T-helper 22 cell (primary cell): ENCODE measurements around the gene TEAD1.

Source experiments
- DNase-seq: peaks from one replicate; pipeline ENCODE4 v3.0.0-alpha.2; 2020; ENCODE audit warnings: low read depth

Gene TEAD1

DNA sequence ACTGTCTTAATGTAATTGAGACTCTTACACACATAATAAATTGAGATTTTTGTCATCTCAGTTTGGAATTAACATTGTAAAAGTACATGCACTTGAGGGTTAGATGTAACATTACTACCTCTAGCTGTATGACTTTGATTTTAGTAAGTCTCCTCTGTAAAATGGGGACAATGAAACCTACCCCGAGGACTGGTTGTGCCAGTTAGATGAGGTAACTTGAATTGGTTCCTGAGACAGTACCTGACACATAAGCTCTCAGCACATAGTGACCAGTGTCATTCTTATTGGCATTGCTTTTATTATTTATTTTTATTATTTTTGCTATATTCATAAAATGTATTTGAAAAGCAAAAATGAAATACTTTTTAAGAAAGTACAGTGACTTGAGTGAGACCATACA, 114.8 kb downstream of the TEAD1 start:
- no peak for DNase-seq

DNA sequence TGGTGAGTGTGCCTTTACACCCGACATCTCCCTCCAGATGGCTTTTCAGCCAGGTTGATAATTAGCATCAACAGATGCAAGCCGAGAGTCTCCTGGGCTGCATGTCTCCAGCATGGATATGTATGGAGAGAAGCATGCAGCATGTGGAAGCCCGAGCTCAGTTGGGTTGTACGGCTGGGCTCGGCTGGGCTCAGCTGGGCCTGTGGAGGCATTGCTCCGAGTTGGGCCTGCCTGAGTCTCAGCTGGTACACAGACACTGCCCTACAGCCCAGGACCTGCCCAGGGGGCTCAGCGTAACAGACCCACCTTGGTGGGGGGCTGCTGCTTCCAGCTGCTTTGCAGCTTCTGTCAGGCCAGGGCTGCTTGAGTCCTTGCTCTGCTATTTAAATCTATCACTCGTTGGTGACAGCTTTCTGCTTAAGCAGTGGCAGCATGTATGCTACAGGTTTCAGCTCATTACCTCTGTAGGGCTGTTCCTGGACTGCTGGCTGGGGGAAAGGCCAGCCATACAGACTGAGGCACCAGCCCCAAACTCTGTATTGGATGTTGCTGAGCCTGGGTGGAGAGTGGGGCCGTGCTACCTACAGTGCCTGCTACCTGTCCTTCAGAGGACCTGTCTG, 115.5 kb downstream of the TEAD1 start:
- DNase-seq, result no peak

DNA sequence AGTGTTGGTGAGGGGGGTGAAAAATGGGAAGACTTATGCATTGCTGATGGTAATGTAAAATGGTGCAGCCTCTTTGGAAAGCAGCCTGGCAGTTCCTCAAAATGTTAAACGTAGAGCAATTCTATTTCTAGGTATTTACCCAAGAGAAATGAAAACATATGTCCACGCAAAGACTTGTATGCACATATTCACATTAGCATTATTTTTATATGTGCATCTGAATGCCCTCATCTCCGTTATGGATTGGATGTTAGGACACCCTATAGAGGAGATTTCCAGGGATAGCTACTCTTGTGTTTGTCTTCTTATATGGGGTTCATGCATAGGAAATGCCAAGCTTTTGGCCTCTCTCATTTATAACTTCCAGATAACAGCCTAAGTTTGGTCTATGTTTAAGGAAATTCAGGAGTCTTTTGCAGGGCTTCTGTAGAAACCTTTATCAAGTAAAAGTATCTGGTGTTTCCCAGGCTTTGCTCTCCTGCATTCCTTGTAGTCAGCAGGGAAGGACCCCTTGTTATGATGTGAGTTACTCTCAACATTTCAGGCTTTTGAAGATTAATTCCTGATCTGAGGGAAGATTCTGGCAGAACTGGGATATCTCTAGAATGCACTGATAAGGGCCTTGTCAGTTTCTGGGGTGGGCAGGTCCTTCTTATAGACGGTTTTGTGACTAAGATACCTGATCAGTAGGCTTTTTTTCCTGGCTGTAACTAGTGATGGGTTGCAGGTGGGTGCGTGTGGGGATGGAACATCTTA, 116.8 kb downstream of the TEAD1 start:
- DNase-seq, result no peak

DNA sequence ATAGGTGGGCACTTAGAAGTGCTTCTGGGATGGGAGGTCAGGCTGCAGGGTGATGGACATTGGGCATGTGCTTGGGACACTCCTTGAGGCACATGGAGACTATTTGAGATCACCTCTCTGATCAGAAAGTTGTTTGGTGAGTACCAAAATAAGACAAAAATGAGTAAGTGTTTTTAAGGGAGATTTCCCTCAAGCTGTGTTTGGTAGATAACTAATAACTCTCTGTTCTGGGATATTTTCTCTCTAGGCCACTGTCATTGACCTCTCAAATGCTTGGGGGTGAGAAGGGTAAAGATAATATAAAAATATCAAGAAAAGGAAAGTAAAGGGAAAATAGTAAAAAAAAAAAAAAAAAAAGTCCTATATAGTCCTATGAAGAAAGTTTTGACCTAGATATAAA, 117.8 kb downstream of the TEAD1 start:
- DNase-seq, result no peak

DNA sequence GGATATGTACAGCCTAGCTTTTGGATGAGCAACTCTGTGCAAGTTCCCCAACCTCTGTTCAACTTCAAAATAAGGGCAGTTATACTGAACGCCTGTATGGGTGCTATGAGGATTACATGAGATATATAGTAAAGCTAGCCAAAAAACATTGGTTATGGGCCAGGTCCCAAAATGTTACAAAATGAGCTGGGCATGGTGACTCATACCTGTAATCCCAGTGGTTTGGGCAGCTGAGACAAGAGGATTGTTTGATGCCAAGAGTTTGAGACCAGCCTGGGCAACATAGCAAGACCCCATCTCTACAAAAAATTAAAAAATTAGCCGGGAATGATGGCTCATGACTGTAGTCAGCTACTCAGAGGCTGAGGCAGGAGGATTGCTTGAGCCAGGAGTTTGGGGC, 118.4 kb downstream of the TEAD1 start:
- DNase-seq, result no peak

DNA sequence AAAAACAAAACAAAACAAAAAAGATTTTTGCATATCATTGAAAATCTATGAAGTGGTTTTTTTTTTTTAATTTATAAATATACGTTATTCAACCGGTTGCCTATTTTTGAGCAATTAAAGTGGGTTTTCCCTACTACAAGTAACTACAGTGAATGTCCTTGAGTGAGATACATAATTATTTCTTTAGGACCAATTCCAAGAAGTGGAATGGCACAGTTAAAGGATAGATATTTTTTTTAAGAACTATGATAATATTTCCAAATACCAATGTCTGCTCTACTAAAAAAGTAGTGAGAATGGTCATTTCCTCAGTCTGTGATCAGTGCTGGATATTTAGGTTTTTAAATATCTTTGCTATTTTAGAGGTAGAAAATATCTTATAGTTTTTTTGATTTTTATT, 118.8 kb downstream of the TEAD1 start:
- no peak for DNase-seq

DNA sequence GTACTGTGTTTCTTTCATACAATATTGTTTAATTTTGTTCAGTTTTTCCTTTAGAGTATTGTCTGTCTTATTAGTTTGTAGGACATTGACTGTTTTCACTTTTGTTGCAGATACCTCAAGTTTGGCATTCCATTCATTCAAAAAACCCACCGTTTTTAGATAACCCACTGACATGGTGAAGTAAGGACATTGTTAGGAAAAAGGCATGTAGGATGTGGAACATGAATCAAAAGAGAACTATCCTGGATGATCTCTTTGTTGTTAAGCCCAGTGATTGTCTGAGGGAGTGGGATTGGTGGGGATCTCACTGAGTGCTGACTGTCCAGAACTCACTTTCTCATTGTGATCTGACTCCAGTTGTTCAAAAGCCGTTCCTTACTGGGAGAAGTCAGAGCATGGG, 119.3 kb downstream of the TEAD1 start:
- no peak for DNase-seq

DNA sequence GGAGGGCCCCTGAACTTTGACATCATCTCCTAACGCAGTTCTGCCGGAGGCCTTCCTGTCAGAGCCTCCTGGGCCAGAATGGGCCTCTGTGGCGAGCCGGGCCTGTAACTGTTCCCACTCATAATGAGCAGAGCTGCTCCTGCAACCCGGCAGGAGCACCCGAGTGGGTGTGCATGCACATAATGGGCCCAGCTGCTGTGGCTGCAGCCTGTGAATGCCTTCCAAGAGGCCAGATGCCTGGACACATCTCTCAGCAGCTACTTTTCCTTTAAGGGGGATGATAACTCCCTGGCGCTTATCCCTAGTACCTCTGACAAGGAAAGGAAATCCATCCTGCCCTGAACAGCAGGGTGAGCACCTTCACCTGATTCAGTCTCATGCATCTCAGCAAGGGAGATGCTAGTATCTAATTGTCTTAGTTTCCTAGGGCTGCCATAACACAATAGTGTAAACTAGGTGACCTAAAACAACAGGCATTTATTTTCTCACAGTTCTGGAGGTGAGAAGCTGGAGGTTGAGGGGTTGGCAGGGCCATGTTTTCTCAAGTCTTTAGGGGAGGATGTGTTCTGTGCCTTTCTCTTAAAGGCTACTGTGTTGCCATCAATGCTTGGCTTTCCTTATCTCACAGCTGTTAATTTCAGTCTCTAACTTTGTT, 120.5 kb downstream of the TEAD1 start:
- no peak for DNase-seq

DNA sequence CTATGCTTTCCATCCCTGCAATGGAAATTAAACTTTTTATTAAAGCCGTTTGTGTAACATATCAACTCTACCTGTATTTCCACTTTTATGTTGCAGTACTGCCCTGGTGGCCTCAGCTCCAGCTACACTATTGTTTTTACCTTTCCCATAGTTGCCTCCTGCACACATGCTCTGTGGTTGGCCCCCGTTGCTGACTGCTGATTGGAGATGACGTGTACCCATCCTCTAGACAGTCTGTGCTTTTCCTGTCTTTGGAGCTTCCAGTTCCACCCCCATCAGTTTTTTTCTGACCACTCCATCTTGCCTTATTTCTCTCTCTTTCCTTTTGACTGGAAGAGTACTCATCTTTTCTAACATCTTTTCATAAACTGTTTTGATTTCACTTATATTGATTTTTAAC, 123.8 kb downstream of the TEAD1 start:
- DNase-seq, result no peak

DNA sequence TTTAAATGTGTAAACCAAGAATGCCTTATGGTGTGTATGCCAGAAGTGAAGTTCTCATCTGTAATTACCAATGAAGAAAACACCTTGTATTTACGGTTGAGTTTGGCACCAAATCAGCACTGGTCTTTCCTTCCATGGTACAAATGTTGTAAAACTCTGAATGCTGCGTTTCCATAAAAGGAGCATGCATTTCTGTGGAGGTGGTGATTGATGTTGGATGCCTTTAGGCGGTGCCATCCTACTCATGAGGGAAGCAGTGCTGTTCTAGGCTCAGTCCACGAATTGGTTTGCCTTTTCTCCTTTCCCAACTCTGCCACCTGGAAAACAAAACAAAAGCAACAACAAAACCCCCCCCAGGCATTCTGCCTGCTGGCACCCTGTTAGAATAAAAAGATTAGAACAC, 124.4 kb downstream of the TEAD1 start:
- no peak for DNase-seq

DNA sequence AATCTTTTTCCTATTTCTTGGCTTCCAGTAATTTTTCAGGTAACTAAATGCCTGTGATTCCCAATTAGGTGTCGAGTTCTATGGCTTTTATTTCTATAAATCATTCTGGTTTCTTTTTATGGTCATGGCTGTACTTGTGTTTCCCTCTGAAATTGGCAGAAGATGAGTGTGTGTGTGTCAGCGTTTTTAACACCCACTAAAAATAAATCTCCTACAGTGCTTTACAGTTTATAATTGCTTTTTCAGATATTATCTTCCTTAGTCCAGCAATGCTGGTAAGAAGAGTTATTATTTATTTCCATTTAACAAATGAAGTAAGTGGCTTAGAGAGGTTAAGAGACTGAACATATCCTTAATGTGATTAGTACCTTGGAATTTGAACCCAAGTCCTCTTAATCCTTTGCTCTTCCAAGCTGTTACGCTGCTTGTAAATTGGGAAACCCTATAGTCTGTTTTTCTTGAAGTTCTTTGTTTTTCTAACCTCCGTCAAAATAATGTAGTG, 125.2 kb downstream of the TEAD1 start:
- no peak for DNase-seq

DNA sequence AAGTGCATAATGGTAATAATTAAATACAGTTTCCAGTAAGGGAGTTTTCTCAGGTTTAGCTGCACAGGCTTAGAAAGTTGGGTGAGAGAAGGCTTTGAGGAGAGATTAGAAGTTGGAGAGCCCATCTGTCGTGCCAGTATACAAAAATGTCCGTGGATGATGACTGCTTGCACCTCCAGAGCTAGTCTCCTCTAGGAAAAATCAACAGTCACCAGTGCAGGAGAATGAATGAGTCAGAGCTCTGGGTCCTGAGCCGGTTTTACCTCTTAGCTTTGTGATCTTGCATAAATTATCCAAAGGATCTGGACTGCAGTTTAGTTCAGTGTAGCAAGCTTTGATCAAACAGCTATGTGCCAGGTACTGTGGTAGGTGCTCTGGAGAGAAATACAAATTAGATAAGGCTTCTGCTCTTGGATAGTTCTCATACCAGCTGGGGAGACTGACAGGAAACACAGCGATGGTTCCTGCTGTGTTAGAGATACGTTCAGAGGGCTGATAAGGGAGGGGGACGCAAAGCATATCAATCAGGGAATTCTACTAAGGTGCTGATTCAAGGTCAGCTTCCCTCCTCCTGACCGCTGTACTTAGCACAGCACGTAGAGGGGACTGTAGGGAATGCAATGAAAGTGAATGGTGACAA, 125.9 kb downstream of the TEAD1 start:
- no peak for DNase-seq

DNA sequence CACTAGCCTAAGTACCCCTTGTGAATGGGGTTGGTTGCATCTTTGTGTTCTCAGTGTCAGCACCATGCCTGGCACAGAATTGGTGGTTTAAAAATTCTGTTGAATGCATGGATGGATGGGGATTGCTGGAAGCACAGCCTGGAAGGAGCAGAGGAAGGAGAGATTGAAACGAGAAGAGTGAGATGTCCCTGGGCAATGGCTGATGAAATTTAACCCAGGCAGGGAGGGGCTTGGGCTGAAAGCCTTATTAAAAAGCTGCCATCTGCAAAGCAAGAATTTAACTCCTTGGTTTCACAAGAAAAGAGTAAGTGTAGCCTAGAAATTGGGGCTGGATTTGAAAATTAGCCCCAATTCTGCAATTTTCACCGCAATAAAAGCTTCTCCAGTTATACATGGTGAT, 126.7 kb downstream of the TEAD1 start:
- DNase-seq, result no peak

DNA sequence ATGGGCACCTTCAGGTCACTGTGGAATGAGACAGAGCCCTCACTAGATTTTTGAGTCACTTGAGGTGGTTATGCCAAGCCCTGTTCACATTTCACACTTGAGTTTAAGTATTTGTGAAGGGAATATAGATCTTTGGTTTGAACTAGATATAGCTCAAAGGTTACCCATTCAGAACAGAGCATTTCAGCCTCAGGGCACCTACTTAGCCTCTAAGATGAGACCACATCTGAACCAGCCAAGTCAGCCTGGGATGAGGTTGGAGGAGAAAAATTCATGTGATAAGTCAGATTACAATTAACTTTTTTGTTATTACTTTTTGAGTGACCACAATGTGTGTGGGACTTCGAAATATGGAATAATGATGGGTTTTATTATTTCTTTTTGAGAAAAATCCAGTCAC, 127.8 kb downstream of the TEAD1 start:
- DNase-seq, result no peak

DNA sequence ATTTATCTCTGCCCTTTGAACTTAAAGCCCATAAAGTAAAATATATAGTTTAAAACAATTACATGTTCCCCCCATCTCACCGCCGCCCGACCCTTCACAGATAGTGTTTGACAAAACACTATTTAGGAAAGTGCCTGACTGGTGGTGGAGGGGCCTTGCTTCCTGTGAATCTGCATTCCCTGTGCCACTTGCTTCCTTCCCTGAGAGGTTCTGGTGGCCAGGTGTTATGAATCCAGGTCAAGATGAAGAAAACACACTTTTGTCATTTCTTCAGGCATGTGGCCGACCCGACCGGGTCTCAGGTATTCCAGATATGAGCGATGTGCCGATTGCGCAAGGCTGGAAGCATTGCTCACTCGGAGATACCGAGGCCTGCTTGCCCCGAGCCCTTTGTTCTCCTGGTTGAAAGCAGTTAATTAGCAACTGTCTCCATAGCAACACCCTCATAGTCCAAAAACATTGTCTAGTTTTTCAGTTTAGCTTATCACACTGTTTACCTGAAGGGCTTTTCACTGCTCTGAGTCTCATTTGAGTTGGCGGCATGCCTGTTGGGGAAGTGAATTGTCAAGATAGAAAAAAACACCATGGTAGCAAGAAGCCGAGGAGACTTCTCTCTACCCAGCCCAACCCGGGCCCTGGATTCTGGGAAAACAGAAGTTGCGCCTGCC, 128.3 kb downstream of the TEAD1 start:
- DNase-seq, result no peak

DNA sequence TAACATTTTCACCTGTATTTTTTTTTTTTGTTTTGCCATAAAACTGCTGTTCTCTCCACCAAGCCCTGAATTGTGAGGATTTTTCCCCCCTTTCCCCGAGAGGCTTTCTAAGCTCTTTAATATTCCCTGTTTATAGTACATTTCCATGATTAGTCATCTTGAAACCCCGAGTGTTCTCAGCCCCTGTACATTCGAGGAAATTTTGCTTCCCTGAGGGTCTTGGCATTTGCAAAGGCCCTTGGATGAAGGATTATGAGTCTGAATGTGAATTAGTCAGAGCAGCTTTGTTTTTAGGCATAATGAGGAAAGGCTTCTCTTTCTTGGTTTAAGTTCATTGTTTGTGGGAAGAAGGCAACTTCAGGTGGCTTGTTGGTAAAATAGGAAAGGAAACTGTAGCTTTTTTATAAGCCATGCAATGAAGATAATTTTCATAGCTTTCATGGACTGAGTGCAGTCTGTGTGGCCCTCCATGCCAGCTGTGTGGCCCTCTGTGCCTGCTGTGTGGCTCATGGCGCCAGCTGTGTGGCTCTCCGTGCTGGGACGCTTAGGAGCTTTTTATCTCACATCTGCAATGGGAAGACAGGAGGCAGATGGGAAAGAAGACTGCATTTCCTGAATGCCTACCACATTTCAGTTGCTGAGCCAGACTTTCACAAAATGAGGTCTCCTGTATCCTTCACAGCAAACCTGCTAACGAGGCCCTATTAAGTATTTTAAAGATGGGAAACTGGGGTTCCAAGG, 129.0 kb downstream of the TEAD1 start:
- no peak for DNase-seq

DNA sequence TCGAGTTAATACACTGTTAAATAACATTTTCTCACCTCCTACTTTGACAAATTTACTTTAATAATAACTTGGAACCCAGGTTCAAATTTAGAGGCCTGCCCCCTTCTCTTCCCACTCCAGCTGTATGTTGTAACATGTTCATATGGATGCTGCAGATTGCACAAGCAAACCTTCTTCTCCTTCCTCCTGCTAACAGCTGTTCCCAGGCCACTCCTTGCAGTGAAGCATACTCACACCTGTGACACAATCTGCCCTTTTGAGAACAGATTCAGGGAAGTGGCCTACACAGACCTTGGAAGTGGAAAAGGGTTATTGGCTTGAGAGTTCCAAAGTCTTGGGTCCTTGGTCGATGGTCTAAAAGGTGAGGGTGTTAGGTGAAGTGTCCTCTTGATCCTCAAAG, 131.9 kb downstream of the TEAD1 start:
- DNase-seq, result no peak

DNA sequence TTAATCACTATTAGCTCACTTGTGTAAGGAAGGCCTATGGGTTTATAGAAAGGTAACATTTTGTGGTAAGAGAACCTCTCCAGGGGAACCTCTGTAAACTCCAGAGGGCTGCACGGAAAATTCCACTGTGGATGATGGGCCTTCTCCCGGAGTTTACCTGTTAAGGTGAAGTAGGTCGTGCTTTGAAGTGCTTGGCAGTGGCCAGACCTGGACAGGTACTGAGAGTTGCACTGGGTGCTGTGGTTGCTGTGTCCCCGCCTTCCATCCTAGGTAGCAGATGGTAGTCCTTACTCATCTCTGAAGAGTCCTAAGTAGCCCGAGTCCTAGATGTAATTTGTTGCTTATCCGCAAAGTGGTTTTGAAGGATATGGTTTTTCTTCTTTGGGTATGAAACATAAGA, 133.4 kb downstream of the TEAD1 start:
- DNase-seq, result no peak

DNA sequence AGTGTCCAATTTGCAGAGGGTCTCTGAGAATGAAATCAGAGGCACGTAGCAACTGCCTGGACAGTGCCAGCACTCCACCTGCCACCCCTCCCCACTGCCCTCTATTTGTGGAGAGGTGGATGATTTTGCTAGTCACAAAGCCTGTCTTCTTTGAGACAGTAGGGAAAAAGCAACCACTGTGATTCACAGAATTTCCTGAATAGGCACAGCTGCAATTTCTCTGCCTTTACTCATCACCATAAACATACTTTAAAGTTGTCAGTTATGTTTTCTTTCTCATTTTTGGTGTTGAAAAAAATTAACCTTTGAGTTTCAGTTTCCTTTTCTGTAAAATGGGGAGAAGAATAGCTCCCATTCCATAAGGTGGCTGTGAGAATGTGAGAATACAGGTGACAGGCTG, 134.3 kb downstream of the TEAD1 start:
- no peak for DNase-seq

DNA sequence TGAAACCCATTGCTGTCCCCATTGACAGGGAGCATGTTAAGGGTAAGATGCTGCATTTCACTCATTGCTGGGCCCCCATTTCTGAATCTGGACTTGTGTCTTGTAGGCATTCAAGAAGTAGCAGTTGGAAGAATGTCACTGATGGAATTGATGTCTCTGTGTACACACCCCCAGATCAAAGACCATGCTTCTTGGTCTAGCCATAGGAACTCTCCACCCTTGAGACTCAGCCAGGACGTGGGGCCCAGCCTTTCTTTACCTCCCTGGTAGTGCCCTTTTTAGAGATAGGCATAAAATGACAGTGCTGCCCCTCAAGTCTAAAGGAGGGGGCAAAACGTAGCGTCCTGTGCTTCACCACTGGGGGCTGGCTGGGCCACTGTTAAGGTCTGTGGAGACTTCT, 135.1 kb downstream of the TEAD1 start:
- no peak for DNase-seq

DNA sequence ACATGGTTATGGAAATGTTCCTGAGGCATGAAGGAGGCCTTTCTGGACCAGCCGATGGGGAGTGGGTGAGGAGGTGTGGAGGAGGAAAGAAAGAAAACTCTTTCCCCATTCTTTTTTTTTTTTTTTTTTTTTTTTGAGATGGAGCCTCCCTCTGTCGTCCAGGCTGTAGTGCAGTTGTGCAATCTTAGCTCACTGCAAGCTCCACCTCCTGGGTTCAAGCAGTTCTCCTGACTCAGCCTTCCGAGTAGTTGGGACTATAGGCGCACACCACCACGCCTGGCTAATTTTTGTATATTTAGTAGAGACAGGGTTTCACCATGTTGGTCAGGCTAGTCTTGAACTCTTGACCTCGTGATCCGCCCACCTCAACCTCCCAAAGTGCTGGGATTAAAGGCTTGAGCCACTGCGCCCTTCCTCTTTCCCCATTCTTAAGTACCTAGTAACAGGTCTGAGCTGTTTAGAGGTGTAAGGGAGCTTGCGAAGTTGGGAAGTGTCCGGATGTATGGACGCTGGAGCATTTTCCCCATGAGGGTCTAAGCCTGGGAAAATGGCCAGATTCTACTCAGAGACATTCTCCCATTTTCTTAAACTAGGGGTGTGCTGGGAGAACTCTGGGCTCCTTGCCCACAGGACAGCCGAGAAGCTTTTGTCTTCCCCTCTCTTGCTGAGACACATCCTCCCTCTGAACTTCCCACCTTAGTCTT, 135.8 kb downstream of the TEAD1 start:
- DNase-seq, result no peak
